Neural crest cell (in vitro differentiated cells): ENCODE measurements around the gene ABHD18. TPM values are rescaled to one million over a fixed set of nuclear protein-coding genes. Genes with fewer than 3 reads are reported as not detected.
A peak's percentile ranks its signal among the peaks of the same experiment; 100 is the strongest.

Experiments
- DNase-seq: peaks from one replicate; pipeline ENCODE4 v3.0.0; 2021; ENCODE audit warnings: low read depth, mixed read lengths, low spot score
- H3K27ac Mint-ChIP-seq: one replicate; pipeline ENCODE4 v1.8.0; 2021; ENCODE audit warnings: mild to moderate bottlenecking, mixed read lengths; ENCODE audit not compliant: unreplicated experiment
- H3K27me3 Mint-ChIP-seq: 2 replicates; pipeline ENCODE4 v1.8.0; 2021; ENCODE audit warnings: low read depth, mild to moderate bottlenecking, mixed read lengths
- H3K36me3 Mint-ChIP-seq: 2 replicates; pipeline ENCODE4 v1.8.0; 2021; ENCODE audit warnings: low read depth, mild to moderate bottlenecking, mixed read lengths
- H3K4me1 Mint-ChIP-seq: 2 replicates; pipeline ENCODE4 v1.8.0; 2021; ENCODE audit warnings: mixed read lengths
- H3K4me3 Mint-ChIP-seq: one replicate; pipeline ENCODE4 v1.8.0; 2021; ENCODE audit warnings: mild to moderate bottlenecking, mixed read lengths
- H3K9me3 Mint-ChIP-seq: 2 replicates; pipeline ENCODE4 v1.8.0; 2021; ENCODE audit warnings: mixed read lengths
- CTCF ChIP-seq: fragments of 200-600 bp; sonication (generic); conservative IDR thresholded peaks from 2 replicates; pipeline ENCODE4 v1.5.0; 2021; ENCODE audit warnings: antibody characterized with exemption, mild to moderate bottlenecking
- total RNA-seq: library from RNA; stranded (reverse); gene quantifications from 2 replicates; pipeline ENCODE4 v1.2.1, GENCODE V29; 2021

The ABHD18 gene
- total RNA-seq, 1 donor from 2014 or later = 10.5 TPM

- Mint-ChIP-seq H3K27me3 (no peaks in the 10 kb centered on the region), H3K4me3 (no peak overlapping the region), H3K36me3 (no peaks in the 10 kb centered on the region), H3K4me1 (peaks cover 8% of the 10 kb centered on the region), H3K27ac (no peak overlapping the region), H3K9me3 (no peaks in the 10 kb centered on the region)
- peak; percentile 38 for TF ChIP-seq CTCF
- no peak for DNase-seq
Measured at GRCh38 chr4:128068918-128069317, 103.7 kb downstream of the ABHD18 start.

- Mint-ChIP-seq H3K4me1 (no peaks in the 10 kb centered on the region), H3K27me3 (no peaks in the 10 kb centered on the region), H3K27ac (no peak overlapping the region), H3K36me3 (peaks cover 4% of the 10 kb centered on the region), H3K9me3 (no peaks in the 10 kb centered on the region), H3K4me3 (no peak overlapping the region)
- DNase-seq = no peak
- TF ChIP-seq CTCF = no peak
Measured at GRCh38 chr4:128076464-128076863, 111.3 kb downstream of the ABHD18 start.

Other genes starting within 250 kb of the ABHD18 start
- not detected in 2 replicates for gene SLC25A31, start 235.0 kb upstream of the ABHD18 start, total RNA-seq
- 7.7 and 8.2 TPM in 2 replicates for gene HSPA4L, start 183.1 kb upstream of the ABHD18 start, total RNA-seq
- 49.6 and 54.4 TPM in 2 replicates for gene PLK4, start 84.5 kb upstream of the ABHD18 start, total RNA-seq
- gene MFSD8, start 233 bp upstream of the ABHD18 start, total RNA-seq = 17.8 and 19.4 TPM in 2 replicates
- gene LARP1B, start 95.9 kb downstream of the ABHD18 start, total RNA-seq = 15.6 and 16.9 TPM in 2 replicates